Stimulated activated CD8-positive, alpha-beta memory T cell treated with anti-CD3 and anti-CD28 coated beads, Interleukin-4, amount 100 ng/mL, for 4 hours (primary cell): Measurements from ENCODE around the gene HSPG2.
"Not testable (repeated sequence)": the region's sequence is repeated elsewhere in the genome, so short reads cannot be mapped to it uniquely, and the experiment has no call there.

Experiments
- DNase-seq, 2 donors: peaks; one replicate each; pipeline ENCODE4 v3.0.0-alpha.2; 2020; ENCODE audit warnings: low read depth in 2 of 2, low spot score in 1 of 2

Gene HSPG2

GRCh38 chr1:21935393-21935804 lies 1.7 kb downstream of the HSPG2 start:
- DNase-seq: no peak

GRCh38 chr1:21933397-21934248 lies 3.5 kb downstream of the HSPG2 start:
- no peak for DNase-seq

- DNase-seq: no peak
Measured at GRCh38 chr1:21932127-21932526, 5.0 kb downstream of the HSPG2 start.

GRCh38 chr1:21931171-21932093 lies 5.7 kb downstream of the HSPG2 start:
- no peak for DNase-seq

- no peak for DNase-seq
Measured at GRCh38 chr1:21930629-21931170, 6.4 kb downstream of the HSPG2 start.

- DNase-seq: no peak
Measured at GRCh38 chr1:21930080-21930571, 7.0 kb downstream of the HSPG2 start.

- no peak for DNase-seq
Measured at GRCh38 chr1:21927533-21928237, 9.4 kb downstream of the HSPG2 start.

- DNase-seq: no peak
Measured at GRCh38 chr1:21926814-21927532, 10.1 kb downstream of the HSPG2 start.

- DNase-seq: no peak
Measured at GRCh38 chr1:21926065-21926464, 11.0 kb downstream of the HSPG2 start.

- DNase-seq: no peak
Measured at GRCh38 chr1:21925334-21925940, 11.7 kb downstream of the HSPG2 start.

GRCh38 chr1:21924503-21925005 lies 12.6 kb downstream of the HSPG2 start:
- DNase-seq: no peak

- DNase-seq: no peak
Measured at GRCh38 chr1:21922090-21923013, 14.8 kb downstream of the HSPG2 start.

- DNase-seq: no peak
Measured at GRCh38 chr1:21921100-21921875, 15.8 kb downstream of the HSPG2 start.

- no peak for DNase-seq
Measured at GRCh38 chr1:21919520-21919919, 17.6 kb downstream of the HSPG2 start.

- not testable (repeated sequence) for DNase-seq
Measured at GRCh38 chr1:21917239-21917631, 19.9 kb downstream of the HSPG2 start.

GRCh38 chr1:21916447-21917238 lies 20.5 kb downstream of the HSPG2 start:
- DNase-seq: no peak
